ENCODE results near the gene RAPGEF3. TPM values are rescaled to one million over a fixed set of nuclear protein-coding genes. Genes with fewer than 3 reads are reported as not detected.

Gene RAPGEF3
- total and polyA plus RNA-seq, 2 donors (not counting 1 experiment from before 2014, with no cell fraction given): 1.8 to 5.2 TPM

DNA sequence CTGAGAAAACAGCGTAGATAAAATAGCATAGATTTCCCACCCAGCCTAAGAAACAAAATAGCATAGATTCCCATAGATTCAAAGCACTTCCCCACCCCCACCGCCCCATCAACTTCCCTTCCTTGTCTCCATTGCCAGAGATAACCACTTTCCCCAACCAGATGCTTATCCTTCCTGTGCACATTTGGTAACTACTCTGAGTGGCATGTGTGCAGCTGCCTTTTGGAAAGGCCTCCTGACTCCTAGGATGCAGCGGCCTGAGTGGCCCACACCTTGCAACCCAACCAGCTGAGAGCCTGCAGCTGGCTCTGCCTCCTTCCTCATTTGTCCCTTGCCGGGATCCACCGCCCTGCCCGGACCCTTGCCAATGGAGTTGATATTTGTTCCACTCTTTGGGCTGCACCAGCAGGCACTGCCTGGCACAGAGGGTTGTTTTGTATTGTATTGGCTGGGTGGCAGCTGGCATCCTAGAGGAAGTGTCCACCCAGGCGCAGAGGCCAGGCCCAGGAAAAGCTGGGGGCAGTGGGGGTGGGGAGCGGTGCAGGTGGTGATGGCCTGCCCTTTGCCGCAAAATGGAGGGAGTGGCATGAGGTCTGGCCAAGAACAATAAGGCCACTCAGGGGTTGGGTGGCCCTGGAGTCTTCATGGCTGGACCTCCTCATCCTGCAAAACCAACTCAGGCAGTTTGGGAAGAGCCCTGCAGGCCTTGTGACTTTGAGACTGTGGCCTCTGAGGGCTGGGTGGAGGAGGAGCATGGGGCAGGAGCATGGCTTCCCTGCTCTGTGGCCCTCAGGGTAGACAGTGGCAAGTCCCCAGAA, 19.3 kb upstream of the RAPGEF3 start:
- Histone ChIP-seq H3K27me3 (replicated peaks in 1 of 4; ENCODE audit: control extremely low read depth in 1 of 4, control insufficient read depth in 3 of 4, insufficient read depth in 4 of 4, low read length in 3 of 4) (no peaks in the 10 kb centered on the region), H2AFZ (ENCODE audit: insufficient read depth, low read depth, low read length, poor library complexity, severe bottlenecking) (no peak overlapping the region), H3K79me2 (ENCODE audit: control insufficient read depth, insufficient read depth, low read length) (peaks cover 28% of the 10 kb centered on the region), H3K4me2 (replicated peaks; ENCODE audit: low read depth, low read length, poor library complexity, severe bottlenecking) (no peak overlapping the region), H3K4me3 (ENCODE audit: control extremely low read depth in 1 of 5, extremely low read depth in 1 of 5, insufficient read depth in 1 of 5, low read depth in 2 of 5, low read length in 4 of 5) (no peak overlapping the region), H3K36me3 (replicated peaks in 1 of 2; ENCODE audit: control extremely low read depth in 1 of 2, control insufficient read depth in 1 of 2, extremely low read depth in 1 of 2, insufficient read depth in 2 of 2, low read length in 1 of 2) (no peaks in the 10 kb centered on the region), H3K9me3 (ENCODE audit: control extremely low read depth in 1 of 3, control insufficient read depth in 2 of 3, insufficient read depth in 1 of 3, low read length in 2 of 3) (no peaks in the 10 kb centered on the region), H3K27ac (ENCODE audit: low read length in 2 of 2) (no peak overlapping the region), H4K20me1 (ENCODE audit: control insufficient read depth, insufficient read depth, low read length, poor library complexity, severe bottlenecking) (peaks cover 40% of the 10 kb centered on the region), H3K4me1 (ENCODE audit: control insufficient read depth in 2 of 2, insufficient read depth in 2 of 2, low read length in 2 of 2) (peaks cover 6 to 22% of the 10 kb centered on the region in 2 donors), H3K9ac (ENCODE audit: low read length) (no peak overlapping the region)
- no peaks in the 10 kb centered on the region for H3K27me3 Mint-ChIP-seq
- 46% methylated on average over 9 of the region's 9 CpGs for WGBS (ENCODE audit: insufficient coverage)
- intact Hi-C loops (cut with micrococcal nuclease): no loop called here
- CTCF ChIA-PET: interaction anchor here (0.6 to 20.0 kb wide), 16 partner anchors 10 to 126 kb away, joined by 3 to 584 read pairs (median 16); partner anchors contain the start of genes ENDOU, RAPGEF3 and RPAP3
- TF ChIP-seq, protein P1, sequence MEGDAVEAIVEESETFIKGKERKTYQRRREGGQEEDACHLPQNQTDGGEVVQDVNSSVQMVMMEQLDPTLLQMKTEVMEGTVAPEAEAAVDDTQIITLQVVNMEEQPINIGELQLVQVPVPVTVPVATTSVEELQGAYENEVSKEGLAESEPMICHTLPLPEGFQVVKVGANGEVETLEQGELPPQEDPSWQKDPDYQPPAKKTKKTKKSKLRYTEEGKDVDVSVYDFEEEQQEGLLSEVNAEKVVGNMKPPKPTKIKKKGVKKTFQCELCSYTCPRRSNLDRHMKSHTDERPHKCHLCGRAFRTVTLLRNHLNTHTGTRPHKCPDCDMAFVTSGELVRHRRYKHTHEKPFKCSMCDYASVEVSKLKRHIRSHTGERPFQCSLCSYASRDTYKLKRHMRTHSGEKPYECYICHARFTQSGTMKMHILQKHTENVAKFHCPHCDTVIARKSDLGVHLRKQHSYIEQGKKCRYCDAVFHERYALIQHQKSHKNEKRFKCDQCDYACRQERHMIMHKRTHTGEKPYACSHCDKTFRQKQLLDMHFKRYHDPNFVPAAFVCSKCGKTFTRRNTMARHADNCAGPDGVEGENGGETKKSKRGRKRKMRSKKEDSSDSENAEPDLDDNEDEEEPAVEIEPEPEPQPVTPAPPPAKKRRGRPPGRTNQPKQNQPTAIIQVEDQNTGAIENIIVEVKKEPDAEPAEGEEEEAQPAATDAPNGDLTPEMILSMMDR (IDR thresholded peaks at IDR 0.05): no peak
- TF ChIP-seq EZH2 (IDR thresholded peaks at IDR 0.05; ENCODE audit: borderline replicate concordance, insufficient read depth, low read depth, low read length, poor library complexity, severe bottlenecking): no peak
- no peak overlapping the region for H3K4me3 Mint-ChIP-seq
- peak overlapping the region; percentile 65 for H3K27ac Mint-ChIP-seq
- ATAC-seq (ENCODE audit: low read depth): no peak
- no peaks in the 10 kb centered on the region for H3K9me3 Mint-ChIP-seq (ENCODE audit: insufficient read depth)
- POLR2A ChIA-PET: no interaction called here
- H3K4me1 Mint-ChIP-seq: peaks cover 31% of the 10 kb centered on the region
- DNase-seq: no peak

- Mint-ChIP-seq H3K9me3 (ENCODE audit: insufficient read depth) (no peaks in the 10 kb centered on the region), H3K27ac (no peak overlapping the region), H3K27me3 (no peaks in the 10 kb centered on the region), H3K4me1 (peaks cover 33% of the 10 kb centered on the region), H3K4me3 (no peak overlapping the region)
- ChIA-PET POLR2A (no interaction called here), CTCF (interaction anchor here (0.9 to 20.0 kb wide), 11 partner anchors 9 to 125 kb away, joined by 3 to 584 read pairs (median 23); partner anchors contain the start of genes ENDOU, RAPGEF3 and RPAP3)
- Histone ChIP-seq H3K4me1 (ENCODE audit: control insufficient read depth in 2 of 2, insufficient read depth in 2 of 2, low read length in 2 of 2) (peaks cover 6 to 27% of the 10 kb centered on the region in 2 donors), H2AFZ (ENCODE audit: insufficient read depth, low read depth, low read length, poor library complexity, severe bottlenecking) (no peak overlapping the region), H3K4me2 (replicated peaks; ENCODE audit: low read depth, low read length, poor library complexity, severe bottlenecking) (no peak overlapping the region), H3K4me3 (ENCODE audit: control extremely low read depth in 1 of 5, extremely low read depth in 1 of 5, insufficient read depth in 1 of 5, low read depth in 2 of 5, low read length in 4 of 5) (no peak overlapping the region), H3K79me2 (ENCODE audit: control insufficient read depth, insufficient read depth, low read length) (peaks cover 28% of the 10 kb centered on the region), H3K27ac (ENCODE audit: low read length in 2 of 2) (no peak overlapping the region), H3K9me3 (ENCODE audit: control extremely low read depth in 1 of 3, control insufficient read depth in 2 of 3, insufficient read depth in 1 of 3, low read length in 2 of 3) (no peaks in the 10 kb centered on the region), H4K20me1 (ENCODE audit: control insufficient read depth, insufficient read depth, low read length, poor library complexity, severe bottlenecking) (peaks cover 40% of the 10 kb centered on the region), H3K36me3 (replicated peaks in 1 of 2; ENCODE audit: control extremely low read depth in 1 of 2, control insufficient read depth in 1 of 2, extremely low read depth in 1 of 2, insufficient read depth in 2 of 2, low read length in 1 of 2) (no peaks in the 10 kb centered on the region), H3K9ac (ENCODE audit: low read length) (no peak overlapping the region), H3K27me3 (replicated peaks in 1 of 4; ENCODE audit: control extremely low read depth in 1 of 4, control insufficient read depth in 3 of 4, insufficient read depth in 4 of 4, low read length in 3 of 4) (no peaks in the 10 kb centered on the region)
- 63% methylated on average over 1 of the region's 1 CpG for whole genome bisulfite sequencing (ENCODE audit: insufficient coverage)
- TF ChIP-seq, protein P1 (IDR thresholded peaks at IDR 0.05): no peak
- TF ChIP-seq EZH2 (IDR thresholded peaks at IDR 0.05; ENCODE audit: borderline replicate concordance, insufficient read depth, low read depth, low read length, poor library complexity, severe bottlenecking): no peak
- DNase-seq (no peak), ATAC-seq (ENCODE audit: low read depth) (no peak)
- intact Hi-C loops (cut with micrococcal nuclease): no loop called here
Observed at GRCh38 chr12:47777151-47777550, 18.5 kb upstream of the RAPGEF3 start.
